Adrenal gland (tissue), 5 donors: ENCODE measurements around the gene RBM5.

Experiments used
- CTCF ChIP-seq, 6 experiments: fragments of 450-650 bp in 4 of 6; fragments of 200-600 bp in 2 of 6; sonication (generic) in 1 of 6; IDR thresholded peaks; 1 replicate in 5 of 6; 2 replicates in 1 of 6; pipeline versions ENCODE4 v1.5.1 to v1.8.0; 2016 to 2021; ENCODE audit warnings: antibody characterized with exemption in 6 of 6, mild to moderate bottlenecking in 2 of 6, moderate library complexity in 1 of 6
- POLR2A ChIP-seq, 2 donors: fragments of 450-650 bp; IDR thresholded peaks; one replicate each; pipeline ENCODE4 v1.6.1; 2017; ENCODE audit warnings: antibody characterized with exemption in 2 of 2, mild to moderate bottlenecking in 2 of 2, moderate library complexity in 1 of 2
- donor health status: DM: no; HTN: no; CAD: no.

- TF ChIP-seq CTCF (IDR thresholded peaks at IDR 0.05) = no peak
- TF ChIP-seq POLR2A (IDR thresholded peaks at IDR 0.05) = peak in 1 of 2 donors; percentile 10
These were observed 858 bp downstream of the RBM5 start for GRCh38 chr3:50089609-50089945.
